Epithelial cell of proximal tubule (primary cell): ENCODE data around the gene TRPM1. TPM values are rescaled to one million over a fixed set of nuclear protein-coding genes. Genes with fewer than 3 reads are reported as not detected.
A peak's percentile ranks its signal among the peaks of the same experiment; 100 is the strongest.

ENCODE experiments used
- DNase-seq: peaks from one replicate; pipeline ENCODE4 v3.0.0-alpha.2; 2011; ENCODE audit warnings: low read depth
- H3K4me3 ChIP-seq: 2 replicates; pipeline ENCODE4 v1.5.1; 2011; ENCODE audit warnings: low read depth, mild to moderate bottlenecking, low read length
- total RNA-seq: library from RNA; depleted of rRNA; stranded (reverse); fragments of >200 nt; gene quantifications from 2 replicates; pipeline ENCODE4 v1.2.3, GENCODE V29; 2015
- TF ChIP-seq, protein P1 (sequence below): conservative IDR thresholded peaks from 2 replicates; pipeline ENCODE4 v1.5.1; 2012; ENCODE audit warnings: low read depth, mild to moderate bottlenecking, low read length

Gene TRPM1
- total RNA-seq, 1 donor from 2014 or later: not detected

DNA sequence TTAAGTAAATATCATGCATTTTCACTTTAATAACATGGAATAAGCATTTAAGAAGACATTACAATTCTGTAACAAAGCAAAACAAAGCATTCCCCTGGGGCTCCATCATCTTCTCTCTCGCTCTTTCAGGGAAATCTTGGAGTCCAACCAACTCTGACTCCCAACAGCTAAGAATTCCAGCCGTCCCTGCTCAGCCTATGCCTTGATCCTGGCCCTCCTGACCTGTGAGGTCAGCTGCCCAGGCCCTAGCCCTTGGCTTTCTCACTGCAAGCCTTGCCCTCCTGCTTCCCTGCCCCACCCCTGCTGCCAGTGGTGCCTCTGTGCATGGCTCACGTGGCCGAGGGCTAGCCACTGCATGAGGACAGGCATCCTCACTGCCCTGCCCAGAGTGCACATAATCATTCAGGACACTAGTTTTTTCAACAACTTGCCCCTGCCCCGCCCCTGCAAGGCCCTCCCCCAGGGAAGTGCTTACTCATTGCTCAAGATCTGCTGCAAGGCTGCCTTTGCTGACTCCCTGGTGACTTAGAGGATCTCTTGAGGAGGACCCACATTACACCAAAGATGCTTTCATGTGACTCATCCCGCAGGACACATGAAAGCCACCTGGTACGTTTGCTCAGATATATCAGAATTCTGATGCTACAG is 147.7 kb downstream of the TRPM1 start:
- TF ChIP-seq, protein P1, sequence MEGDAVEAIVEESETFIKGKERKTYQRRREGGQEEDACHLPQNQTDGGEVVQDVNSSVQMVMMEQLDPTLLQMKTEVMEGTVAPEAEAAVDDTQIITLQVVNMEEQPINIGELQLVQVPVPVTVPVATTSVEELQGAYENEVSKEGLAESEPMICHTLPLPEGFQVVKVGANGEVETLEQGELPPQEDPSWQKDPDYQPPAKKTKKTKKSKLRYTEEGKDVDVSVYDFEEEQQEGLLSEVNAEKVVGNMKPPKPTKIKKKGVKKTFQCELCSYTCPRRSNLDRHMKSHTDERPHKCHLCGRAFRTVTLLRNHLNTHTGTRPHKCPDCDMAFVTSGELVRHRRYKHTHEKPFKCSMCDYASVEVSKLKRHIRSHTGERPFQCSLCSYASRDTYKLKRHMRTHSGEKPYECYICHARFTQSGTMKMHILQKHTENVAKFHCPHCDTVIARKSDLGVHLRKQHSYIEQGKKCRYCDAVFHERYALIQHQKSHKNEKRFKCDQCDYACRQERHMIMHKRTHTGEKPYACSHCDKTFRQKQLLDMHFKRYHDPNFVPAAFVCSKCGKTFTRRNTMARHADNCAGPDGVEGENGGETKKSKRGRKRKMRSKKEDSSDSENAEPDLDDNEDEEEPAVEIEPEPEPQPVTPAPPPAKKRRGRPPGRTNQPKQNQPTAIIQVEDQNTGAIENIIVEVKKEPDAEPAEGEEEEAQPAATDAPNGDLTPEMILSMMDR: no peak
- no peak overlapping the region for H3K4me3 ChIP-seq
- DNase-seq: peak; percentile 18

DNA sequence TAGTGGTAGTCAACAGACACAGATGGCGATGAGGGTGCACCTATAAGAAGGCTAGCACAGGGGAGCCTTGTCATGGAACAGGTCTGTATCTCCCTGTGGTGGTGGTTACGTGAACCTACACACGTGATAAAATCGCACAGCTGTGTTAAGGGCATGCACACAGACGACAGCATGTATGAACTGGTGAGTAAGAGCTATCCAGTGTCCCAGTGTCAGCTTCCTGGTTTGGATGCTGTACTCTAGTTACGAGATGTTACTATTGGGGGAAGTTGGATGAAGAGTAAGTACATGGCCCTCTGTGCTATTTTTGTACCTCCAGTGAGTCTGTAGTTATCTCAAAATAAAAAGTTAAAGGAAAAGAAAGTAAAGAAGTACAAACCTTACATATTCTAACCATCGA is 148.3 kb downstream of the TRPM1 start:
- no peak for DNase-seq
- H3K4me3 ChIP-seq: no peak overlapping the region
- TF ChIP-seq, protein P1: no peak

Other genes with a start within 250 kb of the TRPM1 start
- 9.1 and 11.0 TPM in 2 replicates for gene FAN1, start 197.8 kb downstream of the TRPM1 start, total RNA-seq
- gene MTMR10, start 110.1 kb downstream of the TRPM1 start, total RNA-seq: 18.1 and 19.0 TPM in 2 replicates
- gene KLF13, start 225.1 kb upstream of the TRPM1 start, total RNA-seq: 20.5 and 66.2 TPM in 2 replicates